HepG2 (cell line): ENCODE measurements around the gene MAGI1. TPM values are rescaled to one million over a fixed set of nuclear protein-coding genes. Genes with fewer than 3 reads are reported as not detected.

Source experiments
- ATAC-seq: fragments of 200-7000 bp; cut with Tn5 transposase; 3 replicates; pipeline ENCODE4 v1.9.1; 2020; ENCODE audit warnings: mild to moderate bottlenecking, moderate library complexity
- BruUV-seq: library from RNA; stranded (reverse); fragments of 400-500 nt; replicated peaks from 2 replicates; lab custom pipeline; 2021; lab: Mats Ljungman, UMichigan
- CTCF ChIA-PET: fragments of 300-600 bp; formaldehyde crosslinking; extraction: SDS; loops from one replicate; lab custom pipeline; 2021; ENCODE audit warnings: low total read pairs, inconsistent platforms, low intra/inter-chr PET ratio; lab: Yijun Ruan, JAX
- POLR2A ChIA-PET: fragments of 350-600 bp; sonication (Branson Sonifier 250); formaldehyde crosslinking; loops from one replicate; lab custom pipeline; 2020; ENCODE audit warnings: antibody characterized with exemption, inconsistent platforms; lab: Yijun Ruan, JAX
- DNase-seq: peaks from one replicate; pipeline ENCODE4 v3.0.0-alpha.2; 2015; ENCODE audit warnings: low spot score
- FAIRE-seq: peaks from 3 replicates; lab custom pipeline; 2011; peaks lifted over from hg19 to GRCh38; lab: Jason Lieb, UNC
- H2AFZ ChIP-seq: one replicate; pipeline ENCODE4 v1.6.1; 2011; ENCODE audit warnings: low read length, inconsistent platforms
- H3K27ac ChIP-seq: fragments of 300-600 bp; 3 replicates; pipeline ENCODE4 v1.8.0; 2011; ENCODE audit warnings: mixed run types, mild to moderate bottlenecking, mixed read lengths, low read length, inconsistent platforms; ENCODE audit not compliant: insufficient read depth; ENCODE audit errors: extremely low read length
- H3K27me3 ChIP-seq, 2 experiments: fragments of 200-600 bp in 1 of 2; 2 replicates in 1 of 2; 3 replicates in 1 of 2; pipeline versions ENCODE4 v1.6.0 to v1.8.0; 2011; ENCODE audit warnings: low read length in 2 of 2, mild to moderate bottlenecking in 2 of 2, moderate library complexity in 2 of 2, inconsistent platforms in 1 of 2; ENCODE audit not compliant: insufficient read depth in 2 of 2, control insufficient read depth in 1 of 2
- H3K36me3 ChIP-seq, 2 experiments: fragments of 200-600 bp in 1 of 2; replicated peaks in 1 of 2; 2 replicates in 1 of 2; 3 replicates in 1 of 2; pipeline versions ENCODE4 v1.5.1 to v1.8.0; 2011; ENCODE audit warnings: low read length in 2 of 2, inconsistent platforms in 1 of 2; ENCODE audit not compliant: insufficient read depth in 2 of 2, control insufficient read depth in 1 of 2
- H3K4me1 ChIP-seq: 2 replicates; pipeline ENCODE4 v1.5.1; 2012; ENCODE audit warnings: low read length, inconsistent platforms; ENCODE audit not compliant: insufficient read depth
- H3K4me2 ChIP-seq: 2 replicates; pipeline ENCODE4 v1.6.0; 2011; ENCODE audit warnings: low read depth, low read length, inconsistent platforms
- H3K4me3 ChIP-seq, 3 experiments: fragments of 200-600 bp in 1 of 3; sonication (generic), shearing (Covaris generic) in 1 of 3; replicated peaks in 1 of 3; 2 replicates each; pipeline ENCODE4 v1.5.1; 2011 to 2016; ENCODE audit warnings: low read length in 3 of 3, inconsistent platforms in 2 of 3, low read depth in 2 of 3, mild to moderate bottlenecking in 2 of 3, control low read depth in 1 of 3, mixed read lengths in 1 of 3; ENCODE audit not compliant: insufficient read depth in 1 of 3
- H3K79me2 ChIP-seq: one replicate; pipeline ENCODE4 v1.6.1; 2011; ENCODE audit warnings: low read length, inconsistent platforms; ENCODE audit not compliant: insufficient read depth
- H3K9ac ChIP-seq: 2 replicates; pipeline ENCODE4 v1.6.0; 2011; ENCODE audit warnings: mild to moderate bottlenecking, low read depth, low read length, inconsistent platforms; ENCODE audit not compliant: insufficient read depth
- H3K9me3 ChIP-seq: 2 replicates; pipeline ENCODE4 v1.5.1; 2012; ENCODE audit warnings: mild to moderate bottlenecking, low read length
- H4K20me1 ChIP-seq: 2 replicates; pipeline ENCODE4 v1.6.0; 2011; ENCODE audit warnings: inconsistent platforms, mild to moderate bottlenecking, low read length, moderate library complexity; ENCODE audit not compliant: insufficient read depth
- CREBL2 ChIP-seq: sonication (generic); formaldehyde crosslinking; IDR thresholded peaks from 2 replicates; pipeline ENCODE4 v1.8.1; 2023; ENCODE audit warnings: missing genetic modification reagents, mild to moderate bottlenecking, borderline replicate concordance
- FIP1L1 ChIP-seq: fragments of 200-400 bp; formaldehyde crosslinking; IDR thresholded peaks from 2 replicates; pipeline ENCODE4 v1.6.1; 2018; ENCODE audit warnings: low read depth, mild to moderate bottlenecking, low read length, moderate library complexity, borderline replicate concordance; ENCODE audit not compliant: insufficient read depth
- HOXD1 ChIP-seq: sonication (generic); formaldehyde crosslinking; IDR thresholded peaks from 2 replicates; pipeline ENCODE4 v1.5.0; 2020; ENCODE audit warnings: missing genetic modification reagents
- PHF5A ChIP-seq: IDR thresholded peaks from one replicate; pipeline ENCODE4 v1.6.1; 2018; ENCODE audit warnings: low read depth, missing genetic modification reagents; ENCODE audit not compliant: unreplicated experiment
- TBL1XR1 ChIP-seq: fragments of 150-350 bp; IDR thresholded peaks from 2 replicates; pipeline ENCODE4 v1.6.1; 2014; ENCODE audit warnings: borderline replicate concordance, low read length; ENCODE audit not compliant: partially characterized antibody
- ZBTB33 ChIP-seq: sonication (generic); formaldehyde crosslinking; IDR thresholded peaks from 2 replicates; pipeline ENCODE4 v1.4.0; 2020; ENCODE audit warnings: missing genetic modification reagents
- ZNF512 ChIP-seq: sonication (generic); formaldehyde crosslinking; IDR thresholded peaks from 2 replicates; pipeline ENCODE4 v1.4.0; 2020; ENCODE audit warnings: mild to moderate bottlenecking, missing genetic modification reagents
- WGBS: methylation state at CpG from one replicate; pipeline ENCODE4 v1.1.6; 2017; ENCODE audit warnings: low lambda C conversion rate; 5-methylcytosine and 5-hydroxymethylcytosine counted together
- in situ Hi-C: cut with HindIII; loops from 2 replicates; pipeline ENCODE4 v1.10.0; 2017; ENCODE audit warnings: low pct_unique_long_range_greater_than_20kb; ENCODE audit not compliant: extremely low pct_ligation_motif_present
- intact Hi-C: fragments of 100-400 bp; cut with micrococcal nuclease; formaldehyde crosslinking; loops from one replicate; pipeline ENCODE4 v1.10.0; 2022; ENCODE audit not compliant: unreplicated experiment
- polyA plus RNA-seq, 8 experiments: library from polyadenylated mRNA; depleted of rRNA in 3 of 8; stranded (reverse) in 7 of 8; unstranded in 1 of 8; fragments of >200 nt; fragmentation: Illumina TruSeq in 4 of 8; extraction: Trizol in 4 of 8; gene quantifications; 2 replicates each; pipeline versions ENCODE4 v1.2.1 to v1.2.3, GENCODE V29; 2011 to 2016; ENCODE audit warnings: low read depth in 4 of 8, missing spikeins in 1 of 8, mixed read lengths in 1 of 8; ENCODE audit not compliant: insufficient read depth in 1 of 8
- total RNA-seq, 5 experiments: library from RNA; depleted of rRNA; stranded (reverse); fragments of >200 nt; fragmentation: Illumina TruSeq; extraction: Trizol; gene quantifications; 2 replicates each; pipeline ENCODE4 v1.2.3, GENCODE V29; 2016; ENCODE audit warnings: low read depth in 1 of 5

Gene MAGI1
- total and polyA plus RNA-seq, 2 of the 13 experiments (the other 11 are each of a cell fraction or from before 2014, with no cell fraction given) = 22.2 to 26.0 TPM

GRCh38 chr3:65864357-65864904 lies 174.3 kb downstream of the MAGI1 start:
- DNase-seq (no peak), FAIRE-seq (no peak), ATAC-seq (no peak)
- POLR2A ChIA-PET = no interaction called here
- no peak overlapping the region for H3K27ac ChIP-seq
- peaks cover 7% of the 10 kb centered on the region for H4K20me1 ChIP-seq
- no TSS peak for BruUV-seq
- in situ Hi-C loops = no loop called here
- no peak overlapping the region for H3K9ac ChIP-seq
- H3K9me3 ChIP-seq = no peaks in the 10 kb centered on the region
- no peaks in the 10 kb centered on the region for H3K27me3 ChIP-seq
- intact Hi-C loops = no loop called here
- no peaks in the 10 kb centered on the region for H3K36me3 ChIP-seq
- CTCF ChIA-PET = no interaction called here
- H3K4me1 ChIP-seq = no peaks in the 10 kb centered on the region
- no peak overlapping the region for H2AFZ ChIP-seq
- H3K4me2 ChIP-seq = no peak overlapping the region
- H3K4me3 ChIP-seq = no peak overlapping the region
- H3K79me2 ChIP-seq = peaks cover 44% of the 10 kb centered on the region
- TF ChIP-seq FIP1L1 = no peak
- 0 out of 2 replicates have a peak, but pooled peaks have one; percentile 16 for TF ChIP-seq ZBTB33 (CRISPR knock-in tag)
- 87% methylated on average over 6 of the region's 6 CpGs for WGBS

GRCh38 chr3:65861718-65862117 lies 177.0 kb downstream of the MAGI1 start:
- in situ Hi-C loops = no loop called here
- Histone ChIP-seq H3K36me3 (no peaks in the 10 kb centered on the region), H3K4me1 (peaks cover 19% of the 10 kb centered on the region), H3K79me2 (peaks cover 40% of the 10 kb centered on the region), H3K9me3 (no peaks in the 10 kb centered on the region), H3K9ac (no peak overlapping the region), H3K4me2 (no peak overlapping the region), H4K20me1 (peaks cover 22% of the 10 kb centered on the region), H2AFZ (no peak overlapping the region), H3K27me3 (no peaks in the 10 kb centered on the region), H3K27ac (no peak overlapping the region), H3K4me3 (no peak overlapping the region)
- BruUV-seq = no TSS peak
- ATAC-seq (no peak), DNase-seq (no peak), FAIRE-seq (no peak)
- WGBS = 92% methylated on average over 5 of the region's 5 CpGs
- TF ChIP-seq TBL1XR1 = no peak
- TF ChIP-seq ZNF512 (CRISPR knock-in tag) = no peak
- no peak for TF ChIP-seq PHF5A (CRISPR knock-in tag)
- TF ChIP-seq HOXD1 (CRISPR knock-in tag) = no peak
- TF ChIP-seq CREBL2 (CRISPR knock-in tag) = no peak
- ChIA-PET POLR2A (no interaction called here), CTCF (no interaction called here)
- intact Hi-C loops = no loop called here
